IPS-NIHi11 (cell line): Measurements from ENCODE around the gene FBXL5.
A peak's percentile ranks its signal among the peaks of the same experiment; 100 is the strongest.

Experiments
- DNase-seq: peaks from one replicate; pipeline ENCODE4 v3.0.0; 2012; ENCODE audit warnings: mixed read lengths, low spot score

The FBXL5 gene

DNA sequence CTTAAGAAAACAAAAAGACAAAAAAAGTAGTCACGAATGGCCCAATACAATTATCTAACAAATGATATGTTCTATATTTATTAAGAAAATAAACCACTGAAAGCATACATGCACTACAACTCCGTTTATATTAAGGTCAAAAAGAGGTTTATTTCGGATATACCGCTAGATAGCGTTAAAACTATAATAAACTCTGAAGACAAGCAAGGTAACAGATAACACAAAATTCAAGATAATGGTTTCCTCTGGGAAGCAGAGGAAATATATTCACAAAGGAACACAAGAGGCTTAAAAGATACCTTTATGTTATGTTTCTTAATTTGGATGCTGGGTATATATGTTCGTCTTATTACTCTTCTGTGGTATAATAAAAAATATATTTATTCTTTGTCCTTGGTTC lies 21.7 kb upstream of the FBXL5 start:
- no peak for DNase-seq

DNA sequence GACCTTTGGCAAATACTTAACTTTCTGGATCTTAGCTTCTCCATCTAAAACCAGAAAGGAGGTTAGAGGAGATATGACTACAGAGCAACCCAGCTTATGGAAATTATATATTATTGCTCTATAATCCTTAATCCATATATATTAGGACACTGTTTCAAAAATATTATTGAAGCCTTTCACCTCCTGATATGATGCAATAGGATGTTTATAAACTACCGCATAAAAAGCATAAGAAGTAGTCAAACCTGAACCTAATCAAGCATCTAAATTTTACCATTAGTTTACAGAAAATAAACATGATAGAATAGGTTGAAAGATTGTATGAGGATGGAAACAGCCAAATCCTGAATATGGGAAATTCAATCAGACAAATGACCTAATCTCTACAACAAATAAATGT lies 20.9 kb upstream of the FBXL5 start:
- DNase-seq, result no peak

DNA sequence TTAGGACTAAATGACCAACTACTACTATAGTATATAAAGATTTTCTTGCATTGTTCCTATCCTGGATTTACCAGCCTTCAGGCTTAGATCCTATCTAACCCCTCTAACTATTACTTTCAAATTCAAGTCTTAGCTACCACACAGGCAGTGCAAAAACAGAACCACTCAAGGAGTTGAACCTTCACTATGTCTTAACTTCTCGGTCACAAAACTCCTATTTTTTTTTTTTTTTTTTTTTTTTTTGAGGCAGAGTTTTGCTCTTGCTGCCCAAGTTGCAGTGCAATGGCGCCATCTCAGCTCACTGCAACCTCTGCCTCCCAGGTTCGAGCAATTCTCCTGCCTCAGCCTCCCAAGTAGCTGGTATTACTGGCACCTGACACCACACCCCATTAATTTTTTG lies 20.2 kb upstream of the FBXL5 start:
- no peak for DNase-seq

DNA sequence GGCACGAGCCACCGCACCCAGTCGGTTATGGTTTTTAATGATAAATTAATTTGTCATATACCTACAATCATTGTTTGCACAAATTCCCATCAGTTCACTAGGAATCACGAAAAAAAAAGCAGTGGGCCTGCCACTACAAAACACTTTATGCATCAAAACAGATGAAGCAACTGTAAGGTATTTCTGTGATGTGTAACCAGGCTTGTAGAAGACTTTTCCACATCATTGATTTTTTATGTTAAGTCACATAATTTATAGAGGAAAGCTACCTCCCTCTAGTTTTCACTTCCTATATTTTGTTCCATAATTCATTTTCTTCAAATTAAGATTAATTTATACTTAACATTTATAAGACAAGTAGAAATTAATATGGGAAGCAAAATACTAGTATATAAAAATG lies 19.8 kb upstream of the FBXL5 start:
- no peak for DNase-seq

DNA sequence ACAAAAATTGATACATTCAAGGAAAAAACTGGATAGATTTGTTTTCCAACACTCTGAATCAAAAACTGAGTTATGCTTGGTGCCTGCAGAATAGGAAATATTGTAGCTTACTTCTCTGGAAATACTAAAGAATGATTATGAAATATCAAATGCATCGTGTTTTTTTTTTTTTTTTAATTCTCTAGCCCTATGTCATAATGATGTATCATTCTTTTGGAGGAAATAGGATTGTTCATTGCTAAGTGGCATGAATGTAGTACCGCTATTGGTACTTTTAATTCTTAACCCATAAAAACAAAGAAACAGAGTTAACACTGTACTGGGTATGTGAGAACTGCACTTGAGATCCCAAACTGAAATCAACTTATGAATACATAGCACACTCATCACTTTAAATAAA lies 18.9 kb upstream of the FBXL5 start:
- DNase-seq, result no peak

DNA sequence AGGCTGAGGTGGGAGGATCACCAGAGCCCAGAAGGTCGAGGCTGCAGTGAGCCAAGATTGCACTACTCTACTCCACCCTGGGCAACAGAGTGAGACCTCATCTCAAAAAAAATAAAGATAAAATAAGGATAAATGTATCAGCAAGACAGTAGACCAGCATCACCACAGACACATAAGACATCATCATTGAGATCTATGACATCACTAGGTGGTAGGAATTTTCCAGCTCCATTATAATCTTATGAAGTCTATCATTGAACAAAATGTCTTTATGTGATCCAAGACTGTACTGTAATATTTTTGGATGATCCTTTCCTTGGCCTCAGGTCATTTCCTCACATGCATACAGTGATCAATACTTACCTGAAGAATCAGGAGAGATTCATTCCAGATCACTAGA lies 18.2 kb upstream of the FBXL5 start:
- no peak for DNase-seq

DNA sequence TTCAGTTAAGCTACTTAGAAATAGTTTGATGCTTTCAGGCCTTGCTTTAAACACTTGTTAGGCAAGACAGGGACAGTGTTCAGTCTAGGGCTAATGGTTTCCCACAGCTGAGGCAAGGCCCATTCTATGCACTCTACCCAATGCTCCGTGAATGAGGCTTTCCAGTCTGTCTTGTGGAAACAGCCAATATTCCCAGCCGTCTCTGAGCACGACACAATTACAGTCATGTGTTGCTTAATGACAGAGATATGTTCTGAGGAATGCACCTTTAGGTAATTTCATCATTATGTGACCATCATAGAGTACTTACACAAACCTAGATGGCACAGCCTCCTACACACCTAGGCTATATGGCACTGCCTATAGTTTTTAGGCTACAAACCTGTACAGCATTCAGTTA lies 16.9 kb upstream of the FBXL5 start:
- DNase-seq, result no peak

DNA sequence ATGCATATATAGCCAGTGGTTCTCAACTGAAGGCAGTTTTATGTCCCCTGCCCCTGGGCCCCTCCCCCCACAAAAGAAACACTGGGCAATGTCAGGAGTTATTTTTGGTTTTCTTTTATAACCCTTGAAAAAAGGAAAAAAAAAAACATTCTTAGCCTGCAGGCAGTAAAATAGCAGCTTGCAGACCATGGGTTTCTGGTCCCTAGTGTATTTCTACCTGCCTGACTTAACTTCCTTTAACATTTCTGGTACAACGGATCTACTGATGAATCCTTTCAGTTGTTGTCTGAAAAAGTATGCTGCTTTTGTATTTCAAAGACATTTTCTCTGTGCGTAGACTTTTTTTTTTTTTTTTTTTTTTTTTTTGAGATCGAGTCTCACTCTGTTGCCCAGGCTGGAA lies 15.4 kb upstream of the FBXL5 start:
- no peak for DNase-seq

DNA sequence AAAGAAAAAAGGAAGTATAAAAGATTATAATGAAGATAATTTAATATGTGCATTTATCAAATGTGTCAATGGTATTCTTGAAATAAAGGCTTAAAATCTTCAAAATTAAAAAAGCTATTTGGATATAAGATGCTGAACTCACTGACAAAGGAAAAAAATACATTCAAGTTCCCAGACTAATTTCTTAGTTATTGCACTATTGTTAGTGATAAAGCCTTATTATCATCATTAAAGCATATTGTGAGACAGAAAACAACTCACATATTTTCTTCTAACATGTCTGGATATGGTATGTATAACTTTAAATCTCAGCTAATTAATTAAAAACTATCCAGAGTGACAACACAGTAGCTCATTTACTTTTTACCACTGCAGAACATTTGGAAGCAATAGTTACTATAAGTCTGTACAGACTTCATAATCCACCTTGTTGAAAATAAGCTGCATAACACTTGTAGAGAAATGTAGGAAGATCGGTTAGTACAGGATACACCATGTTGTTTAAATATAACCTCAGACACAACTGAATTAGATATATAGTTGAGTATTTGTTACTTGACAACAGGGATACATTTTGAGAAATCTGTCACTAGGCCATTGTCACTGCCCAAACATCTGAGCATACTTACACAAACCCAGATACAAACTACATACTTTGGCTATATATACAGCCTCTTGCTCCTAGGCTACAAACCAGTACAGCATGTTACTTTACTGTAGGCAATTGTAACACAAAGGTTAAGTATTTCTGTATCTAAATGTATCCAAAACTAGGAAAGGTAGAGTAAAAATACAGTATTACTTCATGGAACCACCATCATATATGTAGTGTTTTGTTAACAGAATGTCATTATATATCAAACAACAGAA lies 13.6 kb upstream of the FBXL5 start:
- no peak for DNase-seq

DNA sequence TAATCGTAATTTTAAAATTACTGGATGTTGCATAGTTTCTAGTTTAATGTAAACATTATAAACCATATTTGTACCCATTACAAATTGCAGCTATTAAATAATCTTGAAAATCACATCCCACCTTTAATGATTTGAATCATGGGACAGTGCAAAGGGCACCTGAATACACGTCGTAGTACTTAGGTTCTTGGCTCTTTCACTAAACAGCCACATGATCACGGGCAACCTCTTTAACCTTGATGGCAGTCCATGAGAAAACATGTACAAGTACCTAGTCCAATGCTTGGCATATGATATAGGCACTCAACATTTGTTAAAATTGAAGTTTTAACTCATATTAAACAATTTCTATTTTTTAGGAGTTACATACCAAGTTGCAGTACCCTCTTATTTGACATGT lies 11.8 kb upstream of the FBXL5 start:
- DNase-seq, result no peak

DNA sequence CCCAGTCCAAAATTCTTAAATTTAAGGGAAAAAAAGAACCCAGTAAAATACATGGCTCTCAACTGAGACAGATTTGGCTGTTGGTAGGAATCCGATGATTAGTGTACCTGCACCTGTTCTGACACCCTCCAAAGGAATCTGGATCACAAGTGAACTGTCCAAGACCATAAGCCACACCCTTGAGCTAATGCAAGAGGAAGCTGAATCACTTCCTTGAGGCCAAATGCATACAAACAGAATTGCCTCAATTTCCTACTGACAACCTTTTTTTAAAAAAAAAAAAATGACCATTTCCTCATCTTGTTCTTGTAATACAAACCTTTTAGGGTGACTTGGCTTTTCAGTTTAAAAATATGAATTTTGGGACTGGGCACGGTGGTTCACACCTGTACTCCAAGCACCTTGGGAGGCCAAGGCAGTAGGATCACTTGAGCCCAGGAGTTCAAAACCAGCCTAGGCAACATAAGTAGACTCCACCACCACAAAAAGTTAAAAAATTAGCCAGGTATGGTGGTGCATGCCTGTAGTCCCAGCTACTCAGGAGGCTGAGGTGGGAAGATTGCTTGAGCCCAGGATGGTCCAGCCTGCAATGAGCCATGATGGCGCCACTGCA lies 10.7 kb upstream of the FBXL5 start:
- no peak for DNase-seq

DNA sequence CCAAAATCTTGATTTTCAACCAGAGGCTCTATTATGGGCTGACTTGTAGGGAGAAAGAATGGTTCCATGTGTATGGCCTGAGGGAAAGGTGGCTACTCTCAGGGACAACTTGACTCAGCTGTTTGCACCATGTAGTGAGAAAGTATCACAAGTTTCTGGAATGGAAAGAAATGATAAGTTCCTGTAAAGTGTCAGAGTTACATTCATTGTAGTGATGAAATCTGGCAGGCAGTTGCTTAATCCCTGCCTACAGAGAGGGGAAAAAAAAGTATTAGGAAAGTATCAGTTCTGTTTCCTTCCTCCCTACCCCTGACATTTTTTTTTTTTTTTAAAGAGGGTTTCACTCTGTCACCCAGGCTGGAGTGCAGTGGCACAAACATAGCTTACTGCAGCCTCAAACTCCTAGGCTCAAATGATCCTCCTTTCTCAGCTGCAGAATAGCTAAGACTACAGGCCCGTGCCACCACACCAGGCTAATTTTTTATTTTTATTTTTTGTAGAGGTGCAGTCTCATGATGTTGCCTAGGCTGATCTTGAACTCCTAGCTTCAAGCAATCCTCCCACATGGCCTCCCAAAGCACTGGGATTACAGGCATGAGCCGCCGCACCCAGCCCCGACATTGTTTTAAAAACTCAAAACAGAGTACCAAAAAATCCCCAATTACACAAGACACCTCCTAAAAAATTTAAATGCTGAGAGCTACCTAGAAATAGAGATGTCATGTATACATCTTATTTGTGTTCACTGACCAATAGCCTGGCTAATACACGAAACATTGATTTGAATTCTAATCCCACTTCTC lies 4.8 kb upstream of the FBXL5 start:
- DNase-seq, result no peak

DNA sequence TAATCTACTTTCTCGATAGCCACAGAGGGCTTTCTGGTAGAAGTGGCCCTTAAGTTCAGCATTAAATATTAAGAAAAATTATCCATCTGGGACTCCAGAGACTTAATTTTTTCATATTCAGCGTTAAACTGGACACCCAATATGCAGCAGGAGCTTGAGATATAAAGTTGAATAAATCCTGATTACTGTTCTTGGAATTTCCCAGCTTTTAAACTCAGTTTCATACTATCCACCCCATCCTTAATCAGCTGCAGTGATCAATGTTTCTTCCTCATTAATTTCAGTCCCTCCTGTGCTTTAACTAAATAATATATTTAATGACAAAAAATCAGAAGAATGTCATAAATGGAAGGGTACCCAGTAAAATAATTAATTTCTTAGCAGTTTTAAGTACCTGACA lies 3.6 kb upstream of the FBXL5 start:
- no peak for DNase-seq

DNA sequence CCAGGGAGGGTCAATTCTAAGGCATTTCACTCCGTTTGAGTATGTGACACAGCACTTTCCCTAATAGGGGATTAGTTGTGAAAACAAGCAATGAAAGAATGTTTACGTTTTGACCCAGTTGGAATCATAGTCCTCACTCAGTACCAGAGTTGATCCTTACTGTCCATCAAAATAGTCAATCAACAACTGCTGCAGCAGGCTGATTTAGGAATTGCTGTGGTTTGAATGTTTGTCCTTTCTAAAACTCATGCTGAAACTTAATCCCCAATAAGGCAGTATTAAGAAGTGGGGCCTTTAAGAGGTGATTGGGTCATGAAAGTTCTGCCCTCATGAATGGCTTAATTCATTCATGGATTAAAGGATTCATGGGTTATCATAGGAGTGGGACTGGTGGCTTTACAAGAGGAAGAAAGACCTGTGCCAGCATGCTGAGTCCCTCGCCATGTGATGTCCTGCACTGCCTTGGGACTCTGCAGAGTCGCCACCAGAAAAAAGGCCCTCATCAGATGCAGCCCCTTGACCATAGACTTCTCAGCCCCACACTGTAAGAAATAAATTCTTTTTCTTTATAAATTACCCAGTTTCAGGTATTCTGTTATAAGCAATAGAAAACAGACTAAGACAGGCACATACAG lies 3.1 kb upstream of the FBXL5 start:
- DNase-seq, result no peak

DNA sequence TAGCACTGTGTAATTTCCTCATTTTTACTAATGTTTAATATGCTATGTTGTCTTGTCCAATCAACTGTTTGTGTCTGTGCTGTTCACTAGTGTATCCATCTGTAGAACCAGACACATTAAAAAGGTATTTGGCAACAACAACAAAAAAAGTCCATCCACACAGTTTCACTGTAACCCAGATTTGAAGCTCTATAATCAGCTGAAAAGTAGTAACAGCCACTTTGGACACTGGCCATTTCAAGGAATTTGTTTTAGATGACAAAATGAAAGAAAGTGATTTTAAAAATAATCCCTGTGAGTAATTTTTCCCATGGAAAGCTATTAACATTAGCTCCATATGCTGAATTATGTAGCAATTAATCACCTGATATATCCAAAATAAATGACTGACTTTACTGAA lies 2.2 kb upstream of the FBXL5 start:
- no peak for DNase-seq

DNA sequence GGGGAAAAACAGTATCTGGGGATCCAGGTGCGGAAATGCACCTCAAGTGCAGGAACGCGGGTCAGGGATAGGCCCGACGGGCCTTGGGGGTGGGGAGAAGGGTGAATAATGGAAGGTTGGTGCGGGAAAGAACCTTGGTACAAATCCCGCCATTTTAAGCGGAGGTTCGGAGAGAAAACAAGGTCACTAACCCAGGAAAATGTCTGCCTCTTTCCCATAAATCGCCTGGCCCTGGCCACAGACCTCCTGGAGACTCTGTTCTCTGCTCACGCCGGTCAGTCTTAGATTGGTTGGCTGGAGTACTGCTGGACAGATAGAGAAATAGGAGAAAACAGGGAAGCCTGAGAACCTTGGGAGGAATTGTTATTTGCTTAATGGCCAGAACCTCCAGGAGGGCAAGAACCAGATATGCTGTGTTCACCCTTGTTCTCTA lies 897 bp upstream of the FBXL5 start:
- peak; percentile 8 for DNase-seq

DNA sequence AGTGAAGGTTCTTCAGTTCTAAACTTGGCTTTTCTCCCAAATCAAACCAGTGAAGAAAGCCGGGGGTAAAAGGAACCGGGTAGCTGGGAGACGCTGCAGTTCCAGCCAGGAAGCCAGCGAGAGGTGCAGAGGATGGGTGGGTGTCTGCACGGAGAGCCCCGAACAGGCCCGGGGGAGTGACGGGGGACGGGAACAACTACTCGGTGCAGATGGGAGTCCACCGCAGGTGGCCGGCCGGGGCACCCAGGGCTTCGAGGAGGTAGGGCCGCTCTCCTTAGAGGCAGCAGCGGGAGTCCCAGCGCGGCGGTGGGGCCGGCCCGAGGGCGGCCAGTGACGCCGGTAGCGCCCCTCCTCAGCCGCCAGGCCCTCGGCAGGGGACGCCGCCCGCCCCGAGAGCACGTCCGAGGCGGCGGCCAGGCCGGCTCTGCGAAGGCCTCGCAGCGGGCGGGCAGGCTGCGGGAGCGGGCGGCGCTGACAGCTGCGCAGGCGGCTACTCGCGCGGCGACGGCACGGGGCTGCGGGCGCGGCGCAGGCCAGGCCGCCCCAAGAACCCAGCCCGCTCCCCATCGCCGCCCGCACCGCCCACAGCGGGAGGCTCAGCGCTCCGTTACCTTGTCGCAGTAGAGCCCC lies 449 bp downstream of the FBXL5 start:
- peak; percentile 75 for DNase-seq

DNA sequence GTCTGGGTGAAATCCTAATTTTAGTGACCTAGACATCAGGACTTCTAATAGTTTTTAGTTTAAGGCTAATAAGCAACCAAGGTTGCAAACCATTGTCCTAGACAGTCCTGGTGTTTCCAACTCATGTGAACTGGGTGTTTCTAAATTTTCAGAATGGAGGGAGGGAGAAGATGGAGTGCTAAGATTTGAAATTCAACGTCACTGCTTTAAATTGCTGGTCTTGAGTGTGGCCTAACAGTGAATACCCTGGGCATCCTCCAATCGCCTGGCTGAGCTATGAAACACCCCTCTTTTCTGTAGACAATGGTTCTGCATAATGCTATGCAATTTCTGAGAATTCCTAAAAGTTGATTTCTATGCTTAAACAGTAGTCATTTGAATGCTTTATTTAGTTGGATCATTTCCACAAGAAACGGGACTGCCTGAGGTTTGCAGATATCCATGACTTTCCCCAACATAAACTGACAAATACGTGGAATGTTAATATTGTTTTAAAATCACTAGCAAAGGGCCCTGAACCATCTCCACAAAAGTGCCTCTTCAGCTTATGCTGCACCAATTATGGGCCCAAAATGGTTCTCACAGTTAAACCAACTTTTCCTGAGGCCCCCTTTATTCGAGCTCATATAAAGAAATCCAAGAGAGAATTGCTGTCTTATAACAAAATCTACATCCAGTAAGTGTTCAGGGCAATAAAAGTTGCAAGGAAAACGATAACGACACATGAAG lies 1.1 kb downstream of the FBXL5 start:
- peak; percentile 33 for DNase-seq

DNA sequence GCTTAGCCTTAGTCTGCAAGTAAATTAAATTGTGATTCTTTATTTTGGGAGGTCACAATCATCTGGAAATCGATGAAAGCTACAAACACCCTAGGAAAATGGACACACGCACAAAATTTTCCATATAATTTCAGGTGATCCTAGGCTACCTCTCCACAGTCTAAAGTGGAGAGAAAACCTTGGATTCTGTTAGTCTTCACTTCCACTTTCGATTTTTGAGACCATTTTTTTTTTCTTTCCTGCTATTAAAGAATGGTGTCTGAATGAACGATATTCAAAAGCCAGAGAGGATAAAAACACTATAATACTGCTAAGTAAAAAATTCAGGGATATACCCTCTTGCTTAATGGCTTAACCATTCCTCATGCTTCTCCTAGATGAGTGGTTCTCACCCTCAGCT lies 1.7 kb downstream of the FBXL5 start:
- DNase-seq, result no peak

DNA sequence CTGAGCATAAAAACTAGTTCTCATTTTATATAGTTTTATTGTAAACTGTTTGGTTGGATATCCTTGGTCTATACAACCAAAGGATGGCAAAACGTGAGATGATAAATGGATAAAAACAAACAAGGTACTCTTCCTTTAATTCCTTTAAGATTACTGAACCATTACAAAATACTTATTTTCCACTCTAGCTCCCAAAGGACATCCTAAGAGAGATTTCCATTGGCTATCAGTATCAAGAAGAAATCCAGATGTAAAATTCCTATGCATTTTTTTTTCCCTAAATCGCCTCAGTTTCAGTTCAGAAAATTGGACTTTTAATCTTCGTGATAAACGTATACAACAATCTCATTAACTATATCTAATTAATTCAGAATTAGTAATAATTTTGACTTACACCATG lies 2.3 kb downstream of the FBXL5 start:
- DNase-seq, result no peak

DNA sequence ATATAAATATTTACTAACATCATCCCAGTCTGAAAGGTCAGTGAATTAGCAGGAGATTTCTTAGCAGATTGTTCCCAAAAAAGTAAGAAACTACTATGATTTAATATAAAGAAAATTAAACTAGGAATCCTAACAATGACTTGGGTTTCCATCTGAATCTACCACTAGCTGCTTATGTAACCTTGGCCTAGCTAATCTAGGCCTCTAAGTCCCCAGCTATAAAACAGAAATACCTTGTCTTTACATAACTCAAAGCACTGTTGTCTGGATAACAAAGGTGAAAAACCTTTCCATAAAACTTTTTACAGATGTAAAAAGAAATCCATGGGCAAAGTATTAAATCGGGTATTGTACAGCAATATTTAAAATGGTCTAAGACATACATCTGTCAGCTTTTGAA lies 3.0 kb downstream of the FBXL5 start:
- no peak for DNase-seq
